Kidney capillary endothelial cell (primary cell): ENCODE measurements around the gene BBIP1.
"Not testable (repeated sequence)": the region's sequence is repeated elsewhere in the genome, so short reads cannot be mapped to it uniquely, and the experiment has no call there.

Experiments
- DNase-seq: peaks from one replicate; pipeline ENCODE4 v3.0.0-alpha.2; 2018; ENCODE audit warnings: low spot score

BBIP1 gene

DNA sequence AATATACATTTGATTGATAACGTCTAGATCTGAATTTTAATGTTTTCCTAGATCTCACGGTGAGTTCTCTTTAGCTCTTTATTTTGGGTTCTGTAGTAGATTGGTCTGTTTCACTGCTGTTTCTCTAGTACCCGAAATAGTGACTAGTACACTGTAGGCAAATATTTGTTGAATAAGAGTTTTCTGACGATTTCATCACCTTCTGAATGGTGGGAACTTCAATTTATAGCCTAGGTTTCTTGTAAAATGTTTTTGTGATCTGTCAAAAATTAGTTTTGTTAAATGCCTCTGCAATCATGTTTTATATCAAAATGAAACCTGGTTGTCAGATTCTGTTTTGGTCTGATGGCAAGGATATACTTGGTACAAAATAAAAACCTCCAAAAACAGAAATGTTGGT, 37.1 kb downstream of the BBIP1 start:
- DNase-seq, result no peak

- DNase-seq, result no peak
Measured at GRCh38 chr10:110881247-110881646, 37.7 kb downstream of the BBIP1 start.

DNA sequence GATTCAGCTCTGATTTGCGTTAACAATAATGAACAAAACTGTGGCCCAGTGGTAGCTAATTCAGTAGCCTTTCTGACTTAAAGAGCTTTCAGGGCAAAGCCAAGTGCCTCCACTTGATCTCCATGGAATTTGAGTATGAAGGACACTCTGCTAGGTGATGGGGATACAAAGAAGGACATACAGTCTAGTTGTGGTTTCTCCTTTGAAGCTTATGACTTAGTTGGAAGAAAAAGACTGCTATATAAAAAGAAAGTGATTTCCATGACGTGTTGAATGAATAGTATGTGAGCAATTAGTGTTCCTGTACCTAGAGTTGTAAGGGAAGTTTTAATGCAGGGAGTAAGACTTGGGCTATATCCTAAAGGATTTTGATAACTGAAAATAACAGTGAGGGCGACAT, 39.0 kb downstream of the BBIP1 start:
- DNase-seq, result no peak

- DNase-seq, result no peak
Measured at GRCh38 chr10:110876788-110877187, 42.2 kb downstream of the BBIP1 start.

DNA sequence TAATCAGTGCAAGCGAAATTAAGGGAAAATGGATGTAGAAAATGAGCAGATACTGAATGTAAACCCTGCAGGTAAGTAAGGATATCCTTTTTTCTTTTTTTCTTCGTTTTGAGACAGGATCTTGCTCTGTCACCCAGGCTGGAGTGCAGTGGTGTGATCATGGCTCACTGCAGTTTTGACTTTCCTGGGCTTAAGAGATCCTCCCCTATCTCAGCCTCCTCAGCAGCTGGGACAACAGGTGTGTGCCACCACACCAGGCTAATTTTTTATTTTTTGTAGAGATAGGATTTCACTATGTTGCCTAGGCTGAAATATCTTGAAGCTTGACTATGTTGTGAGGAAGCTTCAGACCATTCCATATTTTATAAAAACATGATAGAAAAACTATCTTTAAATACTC, 43.0 kb downstream of the BBIP1 start:
- no peak for DNase-seq

GRCh38 chr10:110873951-110874350, 45.0 kb downstream of the BBIP1 start:
- DNase-seq, result no peak

- peak; percentile 16 for DNase-seq
Measured at GRCh38 chr10:110872984-110873923, 45.7 kb downstream of the BBIP1 start.

DNA sequence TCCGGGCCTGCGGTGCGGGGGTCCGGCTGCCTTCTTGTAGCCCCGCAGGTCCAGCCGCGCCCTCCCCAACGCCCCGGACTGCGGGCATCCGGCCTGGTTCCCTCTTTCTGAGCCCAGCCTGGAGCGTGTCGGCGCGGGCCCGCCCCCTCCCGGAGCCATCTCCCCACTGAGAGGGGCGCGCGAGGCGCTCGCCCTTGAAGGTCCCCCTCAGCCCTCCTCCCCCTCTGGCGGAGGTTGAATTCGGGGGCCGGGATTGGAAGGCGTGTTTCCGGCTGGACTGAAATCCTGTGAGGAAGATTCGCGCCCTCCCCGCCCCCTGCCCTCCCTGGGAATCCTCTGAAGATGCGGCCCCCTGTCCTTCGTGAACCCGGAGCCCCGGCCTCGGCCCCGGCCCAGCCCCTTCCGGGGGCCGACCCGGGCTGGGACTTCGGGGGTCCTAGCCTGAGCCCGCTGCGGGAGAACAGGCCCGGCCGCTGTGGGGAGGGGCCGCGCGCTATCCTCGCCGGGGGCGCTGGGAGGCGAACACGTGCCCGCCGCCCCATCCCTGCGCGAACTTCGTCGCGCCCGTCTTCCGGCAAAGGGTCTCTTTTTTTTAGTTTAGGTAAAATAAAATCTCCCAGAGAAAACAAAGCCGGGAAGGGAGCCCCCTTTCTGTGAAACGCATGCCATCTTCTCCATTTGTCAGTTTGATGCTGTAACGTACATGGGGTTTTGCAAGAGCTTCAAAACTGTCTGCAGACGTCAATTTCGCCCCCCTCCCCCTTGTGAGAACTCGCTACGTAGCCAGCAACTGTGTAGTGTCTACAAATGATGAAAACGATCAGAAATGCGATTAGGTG, 46.6 kb downstream of the BBIP1 start:
- peak; percentile 40 for DNase-seq

DNA sequence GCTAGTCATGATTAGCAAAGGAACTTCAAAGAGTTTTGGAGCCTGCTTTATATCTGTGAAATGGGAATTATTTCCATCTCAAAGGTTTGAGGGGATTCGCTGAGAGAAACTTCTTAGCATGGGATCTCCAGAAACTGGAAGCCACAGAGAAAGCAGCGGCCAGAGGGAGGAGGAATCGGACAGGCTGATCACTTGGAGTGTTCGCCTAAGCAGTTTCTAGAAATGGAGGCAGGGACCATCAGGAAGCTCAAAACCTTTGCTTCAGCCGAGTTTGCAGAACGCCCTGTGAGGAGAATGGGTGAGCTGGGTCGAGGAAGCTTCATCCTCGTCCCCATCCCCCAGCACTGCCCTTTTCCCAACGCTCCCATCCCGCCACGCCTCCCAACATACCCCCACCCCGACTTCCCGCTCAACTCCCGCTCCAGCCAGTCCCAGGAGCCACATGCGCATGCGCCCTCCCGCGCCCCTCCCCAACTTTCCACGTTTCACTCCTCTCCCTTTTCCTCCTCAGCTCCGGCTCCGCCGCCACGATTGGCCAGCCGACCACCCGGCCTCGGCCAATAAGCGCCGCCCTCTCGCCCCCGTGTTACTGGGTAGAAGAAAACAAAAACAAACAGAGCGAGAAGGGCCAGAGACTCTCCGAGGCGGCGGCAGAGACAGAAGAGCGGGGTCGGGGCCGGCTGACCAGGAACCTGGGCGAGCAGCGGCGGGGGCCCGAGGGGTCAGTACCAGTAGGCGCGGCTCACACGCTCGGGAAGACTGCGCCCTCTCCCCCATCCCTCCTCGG, 47.5 kb downstream of the BBIP1 start, which contains the start of gene PDCD4:
Gene PDCD4, plus strand, starts transcription at position 631 of the 787 bp plus-strand sequence. CDS start 4,100 bp downstream, outside the sequence.
- peak; percentile 94 for DNase-seq

GRCh38 chr10:110870823-110871297, 48.1 kb downstream of the BBIP1 start:
- no peak for DNase-seq

GRCh38 chr10:110868981-110869380, 50.0 kb downstream of the BBIP1 start:
- no peak for DNase-seq

DNA sequence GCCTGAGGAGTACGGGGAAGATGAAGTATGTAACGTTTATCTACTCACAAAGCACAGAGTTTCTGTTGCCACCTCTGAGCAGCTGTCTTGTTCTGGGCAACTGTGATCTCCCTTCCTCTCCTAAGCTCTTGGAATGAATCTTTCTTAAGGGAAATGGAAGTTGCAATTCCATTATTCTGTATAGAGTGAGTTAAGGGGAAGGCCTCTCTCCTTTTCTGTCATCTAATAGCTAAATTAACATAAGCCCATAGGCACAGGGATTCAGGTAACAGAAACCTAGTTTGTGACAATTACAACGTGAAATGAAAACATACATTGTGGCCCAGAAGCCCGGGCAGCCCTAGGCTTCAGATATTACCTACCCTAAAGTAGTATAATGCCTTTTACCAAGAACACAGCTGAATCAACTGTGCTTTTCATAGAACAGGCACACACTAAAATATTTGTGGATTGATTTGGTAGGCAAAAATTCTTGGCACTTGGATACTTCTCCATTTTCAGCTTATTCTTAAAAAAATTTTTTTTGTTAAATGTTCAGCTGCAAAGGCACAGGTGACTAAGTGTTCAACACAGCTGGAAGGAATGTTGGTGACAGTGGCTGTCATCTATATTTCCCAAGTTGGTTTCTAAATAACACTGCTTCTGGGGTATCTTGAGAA, 51.0 kb downstream of the BBIP1 start:
- no peak for DNase-seq

- DNase-seq, result not testable (repeated sequence)
Measured at GRCh38 chr10:110867011-110867806, 51.8 kb downstream of the BBIP1 start.

- no peak for DNase-seq
Measured at GRCh38 chr10:110865809-110866482, 53.0 kb downstream of the BBIP1 start.

DNA sequence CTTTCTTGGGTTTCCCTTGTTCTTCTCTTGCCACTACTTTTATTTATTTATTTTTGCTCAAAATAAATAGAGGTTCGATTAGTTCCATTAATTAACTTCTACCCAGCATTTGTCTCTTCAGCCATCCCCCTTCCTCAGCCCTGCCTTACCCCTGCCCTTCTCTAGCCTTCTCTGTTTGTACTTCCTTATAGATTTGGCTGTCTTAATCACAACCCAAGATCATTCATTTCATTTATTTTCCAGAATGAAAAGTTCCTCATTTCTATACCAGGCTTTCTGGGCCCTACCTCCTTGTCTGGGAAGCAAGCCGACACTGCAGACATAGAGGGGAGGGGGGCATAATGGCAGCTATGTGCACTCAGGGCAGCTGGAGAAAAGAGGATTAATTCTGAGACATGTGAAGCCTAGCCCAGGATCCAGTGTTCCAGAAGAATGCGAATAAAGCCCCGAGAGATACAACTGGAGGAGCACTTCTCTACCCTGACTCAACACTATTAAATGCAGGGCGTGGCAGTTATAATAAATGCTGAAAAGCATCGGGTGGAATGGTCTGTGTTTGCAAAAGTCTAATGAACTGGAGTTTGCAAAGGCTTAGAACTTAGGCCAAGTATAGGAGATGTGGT, 53.7 kb downstream of the BBIP1 start:
- no peak for DNase-seq

- DNase-seq, result no peak
Measured at GRCh38 chr10:110864662-110865140, 54.3 kb downstream of the BBIP1 start.

DNA sequence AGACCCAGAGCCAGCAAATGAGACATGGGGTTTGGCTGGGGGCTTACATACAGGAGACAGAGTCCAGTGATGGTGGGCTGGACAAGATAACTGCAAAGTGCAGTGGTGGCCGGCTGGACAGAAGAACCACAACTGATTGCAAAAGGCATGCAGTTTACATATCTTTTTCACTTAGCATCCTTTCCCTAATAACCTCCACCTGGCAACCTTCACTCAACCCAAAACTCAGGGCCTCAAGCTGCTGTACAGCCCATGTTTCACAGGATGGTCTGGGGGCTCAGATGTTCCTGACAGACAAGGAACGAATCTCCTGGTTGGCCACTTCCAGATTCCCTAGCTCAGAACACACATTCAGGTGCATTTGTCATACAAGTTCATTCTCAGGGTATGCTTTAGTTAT, 55.0 kb downstream of the BBIP1 start:
- DNase-seq, result no peak

DNA sequence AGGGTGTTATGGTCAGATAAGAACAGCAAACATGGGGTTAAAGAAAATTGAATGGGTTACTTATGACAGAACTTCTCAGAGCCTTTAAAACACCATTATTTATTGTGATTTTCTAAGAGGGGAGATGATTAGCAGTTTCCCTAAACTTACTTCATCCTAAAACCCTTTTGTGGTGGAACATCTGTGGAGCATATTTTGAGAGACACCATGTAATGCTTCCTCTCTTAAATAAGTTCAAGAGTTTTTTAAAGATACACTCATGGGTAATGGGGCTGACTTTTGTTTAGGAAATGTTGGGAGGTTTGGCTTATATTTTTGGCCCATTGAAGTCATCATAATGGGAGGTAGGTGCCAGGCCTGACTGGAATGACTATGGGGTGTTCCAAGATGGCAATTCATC, 55.6 kb downstream of the BBIP1 start:
- DNase-seq, result no peak

GRCh38 chr10:110862961-110863360, 56.0 kb downstream of the BBIP1 start:
- DNase-seq, result no peak
